ENCODE data around the gene HCFC1R1. TPM values are rescaled to one million over a fixed set of nuclear protein-coding genes. Genes with fewer than 3 reads are reported as not detected.

Gene HCFC1R1
- total and polyA plus RNA-seq, 2 experiments from 2014 or later, result 35.7 to 158 TPM

GRCh38 chr16:2973093-2973492 is 50.6 kb downstream of the HCFC1R1 start:
- no peaks in the 10 kb centered on the region for H3K36me3 ChIP-seq (replicated peaks; ENCODE audit: insufficient read depth, low read depth)
- no peak overlapping the region for H2AFZ ChIP-seq
- no peak overlapping the region for H3K27ac ChIP-seq

More at GRCh38 chr16:2973093-2973492, 50.6 kb downstream of the HCFC1R1 start:
- H3K4me2 ChIP-seq, result no peak overlapping the region
- no peaks in the 10 kb centered on the region for H3K79me2 ChIP-seq
- TF ChIP-seq EZH2phosphoT487 (IDR thresholded peaks at IDR 0.05; ENCODE audit: low read depth, severe bottlenecking, unreplicated experiment) (no peak), CTCF (IDR thresholded peaks at IDR 0.05; ENCODE audit: poor library complexity) (no peak), EZH2 (IDR thresholded peaks at IDR 0.05; ENCODE audit: borderline replicate concordance) (no peak)
- no peaks in the 10 kb centered on the region for H4K20me1 ChIP-seq (ENCODE audit: insufficient read depth, poor library complexity, severe bottlenecking)
- no peaks in the 10 kb centered on the region for H3K9me2 ChIP-seq (replicated peaks; ENCODE audit: insufficient read depth)
- no peaks in the 10 kb centered on the region for H3K9me3 ChIP-seq (ENCODE audit: low read depth)
- no peaks in the 10 kb centered on the region for H3K27me3 ChIP-seq
- peaks cover 3% of the 10 kb centered on the region for H3K4me1 ChIP-seq (ENCODE audit: insufficient read depth)
- no peak for DNase-seq (ENCODE audit: low spot score)
- WGBS (ENCODE audit: low lambda C conversion rate, missing lambda C conversion rate), result 78% methylated on average over 5 of the region's 5 CpGs
- H3K4me3 ChIP-seq, result no peak overlapping the region

Small RNA genes within 50 kb of the gene (small RNA-seq; reads per million reads assigned to genes)
- gene LINC00514, result 0.09 reads per million

Other genes starting within 250 kb of the HCFC1R1 start
- gene ELOB, start 246.7 kb downstream of the HCFC1R1 start, total RNA-seq, result 255 and 540 TPM in 2 replicates
- gene ELOB, start 246.7 kb downstream of the HCFC1R1 start, polyA plus RNA-seq, result 627 and 642 TPM in 2 replicates
- 0.20 TPM in 1 of 2 replicates, not detected in the other for gene PRSS33, start 236.4 kb downstream of the HCFC1R1 start, total RNA-seq
- gene PRSS33, start 236.4 kb downstream of the HCFC1R1 start, polyA plus RNA-seq, result not detected in 2 replicates
- gene PRSS41, start 225.5 kb downstream of the HCFC1R1 start, total RNA-seq, result not detected in 2 replicates
- not detected in 2 replicates for gene PRSS41, start 225.5 kb downstream of the HCFC1R1 start, polyA plus RNA-seq
- gene PRSS21, start 206.7 kb downstream of the HCFC1R1 start, total RNA-seq, result not detected in 2 replicates
- not detected in 2 replicates for gene PRSS21, start 206.7 kb downstream of the HCFC1R1 start, polyA plus RNA-seq
- gene ZG16B, start 193.6 kb downstream of the HCFC1R1 start, total RNA-seq, result 4.3 and 5.4 TPM in 2 replicates
- gene ZG16B, start 193.6 kb downstream of the HCFC1R1 start, polyA plus RNA-seq, result 4.9 and 7.9 TPM in 2 replicates
- gene PRSS22, start 165.8 kb downstream of the HCFC1R1 start, total RNA-seq, result 50.0 and 60.2 TPM in 2 replicates
- gene PRSS22, start 165.8 kb downstream of the HCFC1R1 start, polyA plus RNA-seq, result 66.3 and 100 TPM in 2 replicates
- gene FLYWCH2, start 140.7 kb downstream of the HCFC1R1 start, total RNA-seq, result 31.6 and 45.1 TPM in 2 replicates
- 33.1 and 40.0 TPM in 2 replicates for gene FLYWCH2, start 140.7 kb downstream of the HCFC1R1 start, polyA plus RNA-seq
- gene FLYWCH1, start 112.0 kb downstream of the HCFC1R1 start, total RNA-seq, result 11.7 and 14.6 TPM in 2 replicates
- gene FLYWCH1, start 112.0 kb downstream of the HCFC1R1 start, polyA plus RNA-seq, result 16.9 and 17.1 TPM in 2 replicates
- gene KREMEN2, start 59.7 kb downstream of the HCFC1R1 start, total RNA-seq, result 0.52 and 3.6 TPM in 2 replicates
- 4.9 and 5.8 TPM in 2 replicates for gene KREMEN2, start 59.7 kb downstream of the HCFC1R1 start, polyA plus RNA-seq
- 2.8 and 4.5 TPM in 2 replicates for gene PAQR4, start 54.6 kb downstream of the HCFC1R1 start, total RNA-seq
- gene PAQR4, start 54.6 kb downstream of the HCFC1R1 start, polyA plus RNA-seq, result 3.7 and 8.3 TPM in 2 replicates
- 5.5 and 7.7 TPM in 2 replicates for gene PKMYT1, start 43.5 kb downstream of the HCFC1R1 start, total RNA-seq
- gene PKMYT1, start 43.5 kb downstream of the HCFC1R1 start, polyA plus RNA-seq, result 17.1 and 21.0 TPM in 2 replicates
- 2.0 and 3.5 TPM in 2 replicates for gene CLDN9, start 11.0 kb downstream of the HCFC1R1 start, total RNA-seq
- gene CLDN9, start 11.0 kb downstream of the HCFC1R1 start, polyA plus RNA-seq, result 8.9 and 9.0 TPM in 2 replicates
- gene CLDN6, start 5.8 kb downstream of the HCFC1R1 start, total RNA-seq, result 258 and 297 TPM in 2 replicates
- 568 and 574 TPM in 2 replicates for gene CLDN6, start 5.8 kb downstream of the HCFC1R1 start, polyA plus RNA-seq
- 126 and 127 TPM in 2 replicates for gene TNFRSF12A, start 3.6 kb downstream of the HCFC1R1 start, total RNA-seq
- gene TNFRSF12A, start 3.6 kb downstream of the HCFC1R1 start, polyA plus RNA-seq, result 385 and 452 TPM in 2 replicates
- 35.6 and 41.2 TPM in 2 replicates for gene THOC6, start 93 bp upstream of the HCFC1R1 start, total RNA-seq
- 79.4 and 86.2 TPM in 2 replicates for gene THOC6, start 93 bp upstream of the HCFC1R1 start, polyA plus RNA-seq
- gene BICDL2, start 13.0 kb upstream of the HCFC1R1 start, total RNA-seq, result 10.0 and 12.3 TPM in 2 replicates
- gene BICDL2, start 13.0 kb upstream of the HCFC1R1 start, polyA plus RNA-seq, result 11.8 and 12.8 TPM in 2 replicates
- gene MMP25, start 22.6 kb upstream of the HCFC1R1 start, total RNA-seq, result 0.60 TPM in 1 of 2 replicates, not detected in the other
- 6.3 and 8.7 TPM in 2 replicates for gene MMP25, start 22.6 kb upstream of the HCFC1R1 start, polyA plus RNA-seq
- gene IL32, start 41.7 kb upstream of the HCFC1R1 start, total RNA-seq, result 82.0 and 110 TPM in 2 replicates
- 124 and 131 TPM in 2 replicates for gene IL32, start 41.7 kb upstream of the HCFC1R1 start, polyA plus RNA-seq
- gene ZSCAN10, start 75.4 kb upstream of the HCFC1R1 start, total RNA-seq, result not detected in 2 replicates
- not detected in 2 replicates for gene ZSCAN10, start 75.4 kb upstream of the HCFC1R1 start, polyA plus RNA-seq
- gene ZNF205, start 88.6 kb upstream of the HCFC1R1 start, total RNA-seq, result 10.0 and 12.3 TPM in 2 replicates
- 12.6 and 13.2 TPM in 2 replicates for gene ZNF205, start 88.6 kb upstream of the HCFC1R1 start, polyA plus RNA-seq
- gene ZNF213, start 111.1 kb upstream of the HCFC1R1 start, total RNA-seq, result 3.4 and 3.8 TPM in 2 replicates
- gene ZNF213, start 111.1 kb upstream of the HCFC1R1 start, polyA plus RNA-seq, result 4.0 and 6.0 TPM in 2 replicates
- not detected in 2 replicates for gene OR1F1, start 164.3 kb upstream of the HCFC1R1 start, total RNA-seq
- gene OR1F1, start 164.3 kb upstream of the HCFC1R1 start, polyA plus RNA-seq, result 0.61 TPM in 1 of 2 replicates, not detected in the other
- 7.9 and 12.5 TPM in 2 replicates for gene ZNF200, start 211.2 kb upstream of the HCFC1R1 start, total RNA-seq
- 4.6 and 6.0 TPM in 2 replicates for gene ZNF200, start 211.2 kb upstream of the HCFC1R1 start, polyA plus RNA-seq
- gene MEFV, start 232.7 kb upstream of the HCFC1R1 start, total RNA-seq, result 0.13 TPM in 1 of 2 replicates, not detected in the other
- gene MEFV, start 232.7 kb upstream of the HCFC1R1 start, polyA plus RNA-seq, result 0.55 TPM in 1 of 2 replicates, not detected in the other

All from hepatocyte (in vitro differentiated cells).